HG02571 (cell line): Measurements from ENCODE around the gene TSGA10.
"Not testable (repeated sequence)": the region's sequence is repeated elsewhere in the genome, so short reads cannot be mapped to it uniquely, and the experiment has no call there.

ENCODE experiments used
- ATAC-seq: cut with Tn5 transposase; IDR thresholded peaks from one replicate; pipeline ENCODE4 v1.9.1; 2021; ENCODE audit warnings: mild to moderate bottlenecking, moderate library complexity; ENCODE audit not compliant: unreplicated experiment

The TSGA10 gene

GRCh38 chr2:99154643-99155536 lies at the start of gene TSGA10, which contains the start of gene LIPT1:
Gene TSGA10, minus strand, starts transcription at chr2:99154942. Its CDS starts 45,503 bp downstream, at chr2:99109439.
Gene LIPT1, plus strand, starts transcription at chr2:99154967. Its CDS starts 6,991 bp downstream, at chr2:99161958.
- ATAC-seq = peak; percentile 95

GRCh38 chr2:99201959-99202678 lies 47.4 kb upstream of the TSGA10 start:
- no peak for ATAC-seq

GRCh38 chr2:99200076-99200800 lies 45.5 kb upstream of the TSGA10 start:
- ATAC-seq = no peak

GRCh38 chr2:99198103-99198841 lies 43.5 kb upstream of the TSGA10 start:
- ATAC-seq = no peak

GRCh38 chr2:99192364-99192763 lies 37.6 kb upstream of the TSGA10 start:
- ATAC-seq = not testable (repeated sequence)

- no peak for ATAC-seq
Measured at GRCh38 chr2:99190548-99190947, 35.8 kb upstream of the TSGA10 start.

DNA sequence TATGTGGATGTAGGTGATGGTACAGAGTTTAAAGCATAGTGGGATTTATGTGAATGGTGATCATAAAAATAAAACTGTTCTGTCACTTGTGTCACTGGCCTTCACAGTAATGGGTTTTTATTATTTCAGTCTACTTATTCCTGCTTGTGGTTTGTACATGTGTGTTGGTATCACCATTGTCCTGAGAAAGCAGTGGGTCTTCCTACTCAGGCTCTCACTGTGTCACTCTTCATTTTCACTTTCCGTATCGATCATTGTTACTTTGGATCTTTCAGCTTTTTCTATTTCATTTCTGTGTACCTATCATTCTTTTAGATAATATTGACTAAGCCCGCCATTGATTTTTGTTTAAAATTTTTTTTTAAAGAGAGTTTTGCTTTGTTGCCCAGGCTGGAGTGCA lies 33.6 kb upstream of the TSGA10 start:
- ATAC-seq = no peak

DNA sequence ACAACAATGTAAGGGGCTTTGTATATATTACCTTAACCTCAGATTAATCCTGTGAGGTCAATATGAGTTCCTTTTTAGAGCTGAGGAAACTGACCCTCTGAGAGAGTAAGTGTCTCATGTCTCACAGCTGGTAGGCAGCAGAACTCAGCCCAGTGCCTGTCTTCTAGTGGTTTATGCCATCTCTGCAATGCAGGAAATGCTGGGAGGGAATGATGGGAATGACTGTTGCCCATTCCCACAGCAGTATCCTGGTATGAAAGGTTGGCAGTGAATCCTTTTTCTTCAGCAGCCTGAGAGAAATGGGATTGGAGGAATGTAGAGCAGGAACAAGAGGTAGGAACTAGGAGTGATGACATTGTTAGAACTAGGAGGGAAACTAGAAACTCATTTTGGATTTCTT lies 32.3 kb upstream of the TSGA10 start:
- ATAC-seq = no peak

DNA sequence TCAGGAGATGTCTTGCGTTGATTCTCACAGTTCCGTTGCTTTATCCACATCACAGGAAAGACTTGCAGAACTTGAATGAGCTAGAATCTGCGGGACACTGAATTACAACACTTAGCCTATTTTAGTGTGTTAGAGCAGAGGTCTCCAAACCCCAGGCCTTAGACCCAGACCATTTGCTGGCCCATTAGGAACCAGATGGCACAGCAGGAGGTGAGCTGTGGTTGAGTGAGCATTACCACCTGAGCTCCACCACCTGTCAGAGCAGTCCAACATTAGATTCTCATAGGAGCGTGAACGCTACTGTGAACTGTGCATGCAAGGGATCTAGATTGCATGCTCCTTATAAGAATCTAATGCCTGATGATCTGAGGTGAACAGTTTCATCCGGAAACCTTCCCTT lies 30.1 kb upstream of the TSGA10 start:
- no peak for ATAC-seq

GRCh38 chr2:99183025-99183424 lies 28.3 kb upstream of the TSGA10 start:
- no peak for ATAC-seq

DNA sequence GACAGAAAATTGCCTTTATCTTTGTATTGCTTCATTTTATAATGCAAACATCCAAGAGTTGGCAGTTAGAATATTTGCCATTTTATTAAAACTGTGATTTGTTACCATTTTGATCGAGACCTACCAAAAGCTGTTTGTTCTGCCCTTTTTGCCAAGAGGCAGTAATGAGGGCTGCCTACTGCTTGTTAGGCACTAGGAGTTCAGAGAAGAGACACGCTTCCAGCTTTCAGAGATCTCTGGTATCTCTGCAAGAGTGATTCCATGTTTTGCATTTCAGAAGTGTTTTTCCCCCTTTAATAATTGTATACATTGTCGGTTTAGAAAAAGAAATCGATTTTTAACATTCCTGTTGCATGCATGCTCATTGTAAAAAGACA lies 26.9 kb upstream of the TSGA10 start:
- ATAC-seq = no peak

- ATAC-seq = peak; percentile 96
Measured at GRCh38 chr2:99180755-99181623, 26.2 kb upstream of the TSGA10 start, which contains the start of the genes MITD1 and MRPL30. Gene MITD1, minus strand, starts transcription at chr2:99181058. Its CDS starts 77 bp downstream, at chr2:99180981. Gene MRPL30, plus strand, starts transcription at chr2:99181184. Its CDS starts 5,020 bp downstream, at chr2:99186204.

- no peak for ATAC-seq
Measured at GRCh38 chr2:99171377-99172140, 16.8 kb upstream of the TSGA10 start.

GRCh38 chr2:99169534-99169933 lies 14.8 kb upstream of the TSGA10 start:
- no peak for ATAC-seq

GRCh38 chr2:99166218-99166617 lies 11.5 kb upstream of the TSGA10 start:
- ATAC-seq = no peak

DNA sequence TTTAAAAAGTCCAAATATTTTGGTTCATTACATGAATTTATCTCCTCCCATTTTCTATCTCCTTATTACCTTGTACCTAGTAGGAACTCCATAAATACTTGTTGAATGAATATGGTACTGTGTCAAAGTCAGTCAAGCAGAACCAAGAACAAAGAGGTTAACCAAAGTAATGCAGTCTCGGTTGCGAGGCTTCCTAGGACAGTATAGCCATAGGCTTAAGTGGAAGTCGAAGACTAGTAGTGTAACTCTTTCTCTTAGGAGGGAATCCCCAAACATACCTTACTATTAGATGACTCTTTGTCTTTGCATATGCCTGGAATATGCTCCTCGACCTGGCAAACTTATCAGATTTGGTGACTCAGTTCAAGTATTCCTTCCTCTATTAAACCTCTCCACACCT lies 4.9 kb upstream of the TSGA10 start:
- ATAC-seq = no peak

- ATAC-seq = no peak
Measured at GRCh38 chr2:99158599-99158998, 3.9 kb upstream of the TSGA10 start.

- ATAC-seq = no peak
Measured at GRCh38 chr2:99156891-99157290, 2.1 kb upstream of the TSGA10 start.
